Fibroblast of villous mesenchyme (primary cell): ENCODE measurements around the gene GPC6. TPM values are rescaled to one million over a fixed set of nuclear protein-coding genes. Genes with fewer than 3 reads are reported as not detected.
A peak's percentile ranks its signal among the peaks of the same experiment; 100 is the strongest.

Experiments used
- DNase-seq: peaks from one replicate; pipeline ENCODE4 v3.0.0-alpha.2; 2010; ENCODE audit warnings: low read depth
- H3K4me3 ChIP-seq: 2 replicates; pipeline ENCODE4 v1.5.1; 2011; ENCODE audit warnings: low read depth, mild to moderate bottlenecking, low read length
- total RNA-seq: library from RNA; depleted of rRNA; stranded (reverse); fragments of >200 nt; gene quantifications from 2 replicates; pipeline ENCODE4 v1.2.3, GENCODE V29; 2012
- TF ChIP-seq, protein P1 (sequence below): IDR thresholded peaks from 2 replicates; pipeline ENCODE4 v1.5.1; 2012; ENCODE audit warnings: low read depth, mild to moderate bottlenecking, low read length; ENCODE audit not compliant: insufficient read depth

GPC6 gene
- total RNA-seq, 1 donor, result 6.0 TPM

DNA sequence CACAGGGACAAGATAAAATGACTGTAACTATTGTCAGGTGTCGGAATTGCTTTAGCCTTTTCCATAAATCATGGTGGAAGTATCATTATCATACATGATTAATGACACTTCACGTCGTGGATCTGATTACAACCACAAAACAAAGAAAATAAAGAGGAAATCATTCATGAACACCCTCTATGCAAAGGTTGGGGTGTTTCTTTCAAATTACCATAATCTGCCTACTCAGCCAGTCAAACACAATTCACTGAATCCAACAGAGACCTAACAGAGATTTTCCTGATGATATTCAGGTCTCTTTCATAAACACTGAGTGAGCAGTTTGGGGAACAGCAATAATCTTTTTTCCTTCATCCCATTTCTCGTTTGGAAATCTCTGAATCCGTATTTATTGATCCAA lies 627.3 kb downstream of the GPC6 start:
- TF ChIP-seq, protein P1, sequence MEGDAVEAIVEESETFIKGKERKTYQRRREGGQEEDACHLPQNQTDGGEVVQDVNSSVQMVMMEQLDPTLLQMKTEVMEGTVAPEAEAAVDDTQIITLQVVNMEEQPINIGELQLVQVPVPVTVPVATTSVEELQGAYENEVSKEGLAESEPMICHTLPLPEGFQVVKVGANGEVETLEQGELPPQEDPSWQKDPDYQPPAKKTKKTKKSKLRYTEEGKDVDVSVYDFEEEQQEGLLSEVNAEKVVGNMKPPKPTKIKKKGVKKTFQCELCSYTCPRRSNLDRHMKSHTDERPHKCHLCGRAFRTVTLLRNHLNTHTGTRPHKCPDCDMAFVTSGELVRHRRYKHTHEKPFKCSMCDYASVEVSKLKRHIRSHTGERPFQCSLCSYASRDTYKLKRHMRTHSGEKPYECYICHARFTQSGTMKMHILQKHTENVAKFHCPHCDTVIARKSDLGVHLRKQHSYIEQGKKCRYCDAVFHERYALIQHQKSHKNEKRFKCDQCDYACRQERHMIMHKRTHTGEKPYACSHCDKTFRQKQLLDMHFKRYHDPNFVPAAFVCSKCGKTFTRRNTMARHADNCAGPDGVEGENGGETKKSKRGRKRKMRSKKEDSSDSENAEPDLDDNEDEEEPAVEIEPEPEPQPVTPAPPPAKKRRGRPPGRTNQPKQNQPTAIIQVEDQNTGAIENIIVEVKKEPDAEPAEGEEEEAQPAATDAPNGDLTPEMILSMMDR, result no peak
- H3K4me3 ChIP-seq, result no peak overlapping the region
- no peak for DNase-seq

DNA sequence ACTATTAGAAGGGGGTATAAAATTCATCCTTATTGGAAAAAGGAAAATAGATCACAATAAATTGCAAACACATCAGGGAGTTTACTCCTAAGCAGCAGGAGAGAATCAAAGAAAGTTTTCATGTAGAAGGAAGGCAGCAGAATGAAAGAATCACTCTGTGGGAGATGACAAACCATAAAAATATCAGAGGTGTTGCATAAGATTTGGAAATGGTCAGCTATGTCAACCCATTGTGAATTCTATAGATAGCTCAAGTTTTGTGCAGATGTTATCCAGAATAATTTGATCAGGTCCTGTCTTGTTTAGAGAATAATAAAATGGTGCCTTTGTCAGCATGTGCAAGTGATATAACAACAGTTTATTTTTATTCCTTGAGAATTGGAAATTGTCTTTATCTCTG lies 630.5 kb downstream of the GPC6 start:
- no peak for DNase-seq
- TF ChIP-seq, protein P1, result no peak
- H3K4me3 ChIP-seq, result no peak overlapping the region

DNA sequence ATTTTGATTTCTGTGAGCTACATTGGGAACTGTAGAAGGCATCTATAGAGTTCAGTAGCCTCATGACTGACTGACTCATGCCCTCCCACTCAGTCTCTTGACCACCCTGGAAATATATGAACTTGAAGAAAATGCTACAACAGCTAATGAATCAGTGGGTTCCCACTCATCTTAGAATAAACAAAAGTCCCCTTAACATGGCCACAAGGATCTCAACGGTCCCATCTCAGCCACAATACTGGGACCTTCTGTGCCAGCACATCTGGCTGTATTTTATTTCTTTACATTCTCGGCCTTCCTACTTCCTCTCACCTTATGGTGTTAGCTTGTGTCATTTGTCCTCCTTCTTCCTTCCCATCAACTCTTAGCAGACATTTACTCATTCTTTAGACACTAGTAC lies 633.1 kb downstream of the GPC6 start:
- no peak overlapping the region for H3K4me3 ChIP-seq
- TF ChIP-seq, protein P1, result no peak
- DNase-seq, result no peak

DNA sequence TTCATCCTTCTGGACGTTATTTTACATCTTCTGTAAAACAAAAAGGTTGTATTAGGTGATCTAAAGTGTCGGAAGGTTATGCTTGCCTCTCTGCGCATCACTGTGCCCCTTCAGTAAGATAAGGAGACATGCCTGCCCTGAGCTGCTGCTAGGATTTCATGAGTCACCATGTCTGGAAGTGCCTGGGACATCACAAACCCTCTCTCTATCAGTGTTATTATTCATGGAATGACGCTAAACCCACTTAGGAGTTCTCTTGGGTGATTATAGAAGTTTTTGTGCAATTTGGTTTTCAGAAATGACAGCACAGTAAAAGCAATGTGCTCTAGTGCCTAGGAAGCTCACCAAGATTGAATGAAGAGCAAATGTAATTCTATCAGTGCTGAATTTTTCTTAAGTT lies 635.2 kb downstream of the GPC6 start:
- DNase-seq, result peak; percentile 90
- TF ChIP-seq, protein P1, result no peak
- H3K4me3 ChIP-seq, result no peak overlapping the region

DNA sequence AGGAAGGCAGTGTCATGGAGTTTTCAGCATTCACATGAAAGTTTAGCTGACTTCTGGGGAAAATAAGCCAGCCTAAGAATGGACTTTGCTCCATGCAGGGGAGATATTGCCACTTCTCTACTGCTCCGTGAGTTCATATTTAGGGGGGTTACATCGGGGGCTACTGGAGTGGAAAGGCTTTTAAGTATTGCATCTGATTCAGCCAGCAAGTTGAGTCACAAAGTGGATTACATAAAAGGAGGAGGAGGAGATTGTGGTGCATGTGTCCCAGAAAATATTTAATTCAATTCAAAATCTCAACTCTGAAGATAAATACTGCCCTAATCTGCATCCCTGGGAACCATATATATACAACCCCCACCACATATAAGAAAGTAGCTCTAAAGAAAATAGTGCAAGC lies 635.7 kb downstream of the GPC6 start:
- peak; percentile 21 for DNase-seq
- H3K4me3 ChIP-seq, result no peak overlapping the region

DNA sequence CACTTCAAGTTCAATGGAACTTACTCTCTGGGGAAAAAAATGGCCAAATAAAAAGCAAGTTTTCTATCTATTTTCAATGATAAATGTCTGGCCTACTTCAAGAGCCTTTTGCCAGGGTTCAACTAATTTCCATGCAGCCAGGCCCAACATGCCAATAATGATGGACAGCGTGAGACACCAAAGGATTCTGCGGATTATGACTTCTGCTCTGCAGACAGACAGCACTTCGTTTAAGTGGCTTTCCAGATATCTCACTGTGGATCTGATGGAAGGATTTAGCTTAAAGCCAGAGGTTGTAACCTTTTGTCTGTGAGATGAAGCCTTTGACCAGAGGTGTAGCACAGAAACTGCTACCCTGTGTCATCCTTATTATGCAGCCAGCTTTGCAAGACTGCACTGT lies 638.6 kb downstream of the GPC6 start:
- no peak for DNase-seq
- no peak overlapping the region for H3K4me3 ChIP-seq
- TF ChIP-seq, protein P1, result no peak

More for the DNA sequence above, 635.7 kb downstream of the GPC6 start:
- TF ChIP-seq, protein P1, result no peak

DNA sequence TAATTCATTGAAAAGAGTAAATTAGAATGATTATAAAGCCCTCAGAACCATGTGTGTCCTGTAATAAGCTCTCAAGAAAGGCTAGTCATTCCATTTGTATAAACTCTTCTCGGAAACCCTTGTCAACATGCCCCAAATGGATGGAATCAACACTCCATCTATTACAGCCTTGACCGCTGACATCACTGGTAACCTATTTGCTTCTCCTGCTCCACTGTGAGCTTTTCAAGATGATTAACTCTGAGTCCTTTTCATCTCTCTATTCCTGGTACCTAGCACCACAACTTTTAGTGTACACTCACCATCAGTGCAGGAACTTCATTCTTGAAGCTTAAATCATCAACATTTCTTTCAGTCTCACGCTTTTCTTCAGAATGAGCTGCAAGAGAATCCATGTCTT lies 640.9 kb downstream of the GPC6 start:
- no peak for DNase-seq
- TF ChIP-seq, protein P1, result no peak
- no peak overlapping the region for H3K4me3 ChIP-seq
